Measurements from ENCODE around the gene HPCAL4.

- no peak for TF ChIP-seq EZH2 (IDR thresholded peaks at IDR 0.05; ENCODE audit: borderline replicate concordance, low read length)
- no peak for TF ChIP-seq CTCF (conservative IDR thresholded peaks at IDR 0.05 in 1 of 2, IDR thresholded peaks at IDR 0.05 in 1 of 2; ENCODE audit: extremely low read depth in 1 of 2, insufficient read depth in 1 of 2, low read depth in 1 of 2, low read length in 2 of 2)
Observed at GRCh38 chr1:39707506-39707905, 16.3 kb upstream of the HPCAL4 start.

All from mammary epithelial cell (primary cell).